Hepatic stellate cell (primary cell): ENCODE measurements around the gene DEK.
"Not testable (repeated sequence)": the region's sequence is repeated elsewhere in the genome, so short reads cannot be mapped to it uniquely, and the experiment has no call there.

Experiments
- DNase-seq: peaks from one replicate; pipeline ENCODE4 v3.0.0; 2011; ENCODE audit warnings: low spot score

The DEK gene

DNA sequence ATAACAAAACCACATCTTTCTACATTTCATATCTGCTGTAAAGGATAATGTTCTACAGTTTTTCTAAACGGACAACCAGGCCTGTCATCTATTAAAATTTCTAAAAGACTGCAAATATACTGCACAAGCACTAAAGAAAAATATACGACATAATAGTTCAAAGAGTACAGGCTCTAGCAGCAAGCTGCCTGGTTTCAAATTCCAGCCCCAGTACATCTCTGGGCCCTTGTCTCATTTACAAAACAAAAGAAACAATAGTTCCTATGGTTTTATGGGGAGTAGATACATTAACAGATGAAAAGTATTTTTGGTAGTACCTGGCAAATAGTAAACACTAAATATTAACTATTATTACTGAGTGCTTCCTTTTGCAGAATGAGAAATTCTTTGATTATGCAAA, 24.1 kb downstream of the DEK start:
- no peak for DNase-seq

DNA sequence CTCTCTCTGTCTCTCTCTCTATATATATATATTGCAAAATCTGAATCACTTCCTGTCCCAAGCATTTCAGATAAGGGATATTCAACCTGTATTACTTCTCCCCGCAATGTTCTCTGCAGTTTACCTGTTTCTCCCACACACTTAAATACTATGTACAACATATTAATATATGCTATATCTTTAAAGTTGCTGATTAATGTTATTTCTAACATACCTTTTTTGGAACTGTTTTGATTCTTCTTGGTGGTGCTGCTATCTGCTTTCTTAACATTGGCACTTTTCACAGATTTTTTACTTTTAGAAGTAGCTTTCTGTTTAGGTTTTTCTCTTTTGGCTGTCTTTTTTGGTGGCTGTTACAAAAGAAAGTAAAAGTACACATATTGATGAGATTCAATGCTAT, 27.2 kb downstream of the DEK start:
- no peak for DNase-seq

DNA sequence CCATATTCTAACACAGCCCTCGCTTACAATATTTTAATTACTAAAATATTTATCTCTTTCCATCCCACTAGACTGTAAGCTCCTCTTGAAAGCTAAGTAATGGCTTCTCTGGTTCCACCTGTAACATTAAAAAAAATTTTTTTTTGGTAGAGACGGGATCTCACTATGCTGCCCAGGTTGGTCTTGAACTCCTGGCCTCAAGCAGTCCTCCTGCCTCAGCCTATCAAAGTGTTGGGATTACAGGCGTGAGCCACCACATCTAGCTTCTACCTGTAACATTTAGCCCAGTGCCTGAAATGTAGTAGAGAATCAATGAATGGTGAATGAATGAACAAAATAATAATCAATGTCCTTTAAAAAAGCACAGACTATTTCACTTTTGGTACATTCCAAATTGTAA, 28.8 kb downstream of the DEK start:
- no peak for DNase-seq

DNA sequence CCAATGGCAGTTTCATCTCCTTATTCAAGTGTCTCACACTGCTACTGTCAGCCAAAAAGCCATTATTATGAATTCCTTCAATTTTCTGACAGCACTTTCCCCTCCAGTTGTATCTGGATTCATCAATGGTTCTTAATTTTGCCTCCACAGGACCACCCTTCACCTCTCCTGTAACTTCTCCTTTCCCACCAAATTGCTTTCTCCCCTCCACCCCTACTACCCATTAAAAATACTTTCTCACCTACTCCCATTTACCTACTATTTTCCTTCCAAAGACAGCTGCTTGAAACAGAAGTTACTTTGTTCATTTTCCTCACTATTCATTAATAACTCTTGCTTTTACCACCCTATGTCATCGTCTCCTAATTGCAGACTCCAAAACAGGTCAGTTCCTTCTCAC, 29.8 kb downstream of the DEK start:
- DNase-seq, result no peak

DNA sequence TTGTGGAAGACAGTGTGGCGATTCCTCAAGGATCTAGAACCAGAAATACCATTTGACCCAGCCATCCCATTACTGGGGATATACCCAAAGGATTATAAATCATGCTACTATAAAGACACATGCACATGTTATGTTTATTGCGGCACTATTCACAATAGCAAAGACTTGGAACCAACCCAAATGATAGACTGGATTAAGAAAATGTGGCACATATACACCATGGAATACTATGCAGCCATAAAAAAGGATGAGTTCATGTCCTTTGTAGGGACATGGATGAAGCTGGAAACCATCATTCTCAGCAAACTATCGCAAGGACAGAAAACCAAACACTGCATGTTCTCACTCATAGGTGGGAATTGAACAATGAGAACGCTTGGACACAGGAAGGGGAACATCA, 30.6 kb downstream of the DEK start:
- DNase-seq, result not testable (repeated sequence)

DNA sequence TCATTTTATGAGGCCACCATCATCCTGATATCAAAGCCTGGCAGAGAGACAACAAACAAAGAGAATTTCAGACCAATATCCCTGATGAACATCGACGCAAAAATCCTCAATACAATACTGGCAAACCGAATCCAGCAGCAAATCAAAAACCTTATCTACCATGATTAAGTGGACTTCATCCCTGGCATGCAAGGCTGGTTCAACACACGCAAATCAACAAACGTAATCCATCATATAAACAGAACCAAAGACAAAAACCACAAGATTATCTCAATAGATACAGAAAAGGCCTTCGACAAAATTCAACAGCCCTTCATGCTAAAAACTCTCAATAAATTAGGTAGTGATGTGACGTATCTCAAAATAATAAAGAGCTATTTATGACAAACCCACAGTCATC, 32.5 kb downstream of the DEK start:
- not testable (repeated sequence) for DNase-seq

DNA sequence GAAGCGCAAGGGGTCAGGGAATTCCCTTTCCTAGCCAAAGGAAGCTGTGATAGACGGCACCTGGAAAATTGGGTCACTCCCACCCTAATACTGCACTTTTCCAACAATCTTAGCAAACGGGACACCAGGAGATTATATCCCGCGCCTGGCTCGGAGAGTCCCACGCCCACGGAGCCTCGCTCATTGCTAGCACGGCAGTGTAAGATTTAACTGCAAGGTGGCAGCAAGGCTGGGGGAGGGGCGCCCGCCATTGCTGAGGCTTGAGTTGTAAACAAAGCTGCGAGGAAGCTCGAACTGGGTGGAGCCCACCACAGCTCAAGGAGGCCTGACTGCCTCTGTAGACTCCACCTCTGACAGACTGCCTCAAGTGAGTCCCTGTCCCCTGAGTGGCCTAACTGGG, 35.7 kb downstream of the DEK start:
- DNase-seq, result not testable (repeated sequence)

DNA sequence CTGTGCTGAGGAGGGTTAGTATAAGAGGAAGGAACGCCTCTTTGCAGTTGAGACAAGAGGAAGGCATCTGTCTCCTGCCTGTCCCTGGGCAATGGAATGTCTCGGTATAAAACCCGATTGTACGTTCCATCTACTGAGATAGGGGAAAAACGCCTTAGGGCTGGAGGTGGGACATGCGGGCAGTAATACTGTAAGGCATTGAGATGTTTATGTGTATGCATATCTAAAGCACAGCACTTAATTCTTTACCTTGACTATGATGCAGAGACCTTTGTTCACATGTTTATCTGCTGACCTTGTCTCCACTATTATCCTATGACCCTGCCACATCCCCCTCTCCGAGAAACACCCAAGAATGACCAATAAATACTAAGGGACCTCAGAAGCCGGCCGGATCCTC, 37.2 kb downstream of the DEK start:
- DNase-seq, result not testable (repeated sequence)

DNA sequence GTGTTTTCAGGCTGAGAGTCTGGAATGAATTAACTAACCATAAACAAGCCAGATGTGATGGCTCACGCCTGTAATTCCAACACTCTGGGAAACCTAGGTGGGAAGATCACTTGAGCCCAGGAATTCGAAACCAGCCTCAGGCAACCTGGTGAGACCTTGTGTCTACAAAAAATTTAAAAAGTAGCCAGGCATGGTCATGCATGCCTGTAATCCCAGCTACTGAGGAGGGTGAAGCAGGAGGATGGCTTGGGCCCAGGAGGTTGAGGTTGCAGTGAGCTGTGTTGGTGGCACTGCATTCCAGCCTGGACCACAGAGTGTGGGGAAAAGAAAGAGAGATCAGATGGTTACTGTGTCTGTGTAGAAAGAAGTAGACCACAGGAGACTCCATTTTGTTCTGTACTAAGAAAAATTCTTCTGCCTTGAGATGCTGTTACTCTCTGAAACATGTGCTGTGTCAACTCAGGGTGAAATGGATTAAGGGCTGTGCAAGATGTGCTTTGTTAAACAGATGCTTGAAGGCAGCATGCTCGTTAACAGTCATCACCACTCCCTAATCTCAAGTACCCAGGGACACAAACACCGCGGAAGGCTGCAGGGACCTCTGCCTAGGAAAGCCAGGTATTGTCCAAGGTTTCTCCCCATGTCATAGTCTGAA, 37.8 kb downstream of the DEK start:
- DNase-seq, result not testable (repeated sequence)

DNA sequence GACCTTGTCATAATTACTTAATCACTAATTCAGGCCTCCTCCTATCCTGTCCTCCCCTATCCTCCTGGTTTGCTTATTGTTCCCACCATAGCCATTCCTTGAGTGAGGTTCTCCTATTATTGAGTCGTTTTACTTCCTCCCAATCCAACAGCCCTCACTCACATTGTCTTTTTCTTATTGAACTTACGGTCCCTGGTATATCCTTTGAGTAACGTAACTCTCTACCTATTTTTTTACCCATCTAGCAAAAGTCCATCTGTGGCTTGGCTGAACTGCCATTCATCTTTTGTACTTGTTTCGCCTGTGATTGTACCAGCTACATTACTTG, 43.1 kb downstream of the DEK start:
- DNase-seq, result no peak

DNA sequence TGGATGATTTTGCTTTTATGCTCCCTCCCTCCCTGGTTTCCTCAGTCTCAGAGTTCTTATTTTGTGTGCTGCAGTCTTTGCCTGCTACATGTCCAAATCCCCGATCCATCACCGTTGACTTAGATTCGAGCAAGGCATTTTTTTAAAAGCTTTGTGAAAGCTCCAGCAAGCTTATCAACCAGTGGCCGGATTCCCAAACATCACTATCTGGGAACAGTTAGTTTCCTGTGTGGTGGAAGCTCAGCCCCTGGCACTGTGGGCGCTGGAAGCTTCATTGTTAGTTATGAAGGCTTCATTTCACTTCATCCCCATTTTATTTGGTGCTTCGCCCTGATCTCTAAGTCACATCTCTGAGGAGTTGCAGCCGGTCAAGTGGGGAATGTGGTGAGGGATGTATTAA, 44.7 kb downstream of the DEK start:
- DNase-seq, result no peak

DNA sequence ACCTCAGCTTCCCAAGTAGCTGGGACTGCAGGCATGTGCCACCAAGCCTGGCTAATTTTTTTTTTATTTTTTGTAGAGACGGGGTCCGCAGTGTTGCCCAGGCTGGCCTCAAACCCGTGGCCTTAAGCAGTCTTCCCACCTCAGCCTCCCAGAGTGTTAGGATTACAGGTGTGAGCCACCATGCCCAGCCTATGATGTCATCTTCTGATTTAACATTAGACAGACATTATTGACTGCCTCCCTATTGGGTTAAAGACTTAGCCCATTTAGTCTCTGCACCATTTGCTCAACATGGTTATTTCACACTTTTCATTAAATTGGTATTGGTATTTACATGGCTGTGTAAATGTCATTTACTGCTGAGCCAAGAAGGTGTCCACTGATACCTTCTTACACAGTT, 46.1 kb downstream of the DEK start:
- no peak for DNase-seq

DNA sequence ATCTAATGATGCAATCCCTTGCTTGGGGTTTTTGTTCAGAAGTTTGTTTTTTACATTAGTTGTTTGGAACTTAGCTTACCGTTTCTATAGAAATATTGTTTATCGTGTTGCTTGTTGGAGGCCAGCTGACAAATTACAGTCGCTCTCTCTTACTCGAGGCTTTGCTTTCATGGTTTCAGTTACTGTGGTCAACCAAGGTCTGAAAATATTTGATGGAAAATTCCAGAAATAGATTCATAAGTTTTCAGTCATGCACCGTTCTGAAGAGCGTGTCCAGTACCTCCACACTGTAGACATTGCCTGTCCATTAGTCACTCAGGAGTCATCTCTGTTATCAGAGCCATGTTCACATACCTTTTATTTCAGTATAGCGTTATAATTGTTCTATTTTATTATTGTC, 47.9 kb downstream of the DEK start:
- peak; percentile 78 for DNase-seq

DNA sequence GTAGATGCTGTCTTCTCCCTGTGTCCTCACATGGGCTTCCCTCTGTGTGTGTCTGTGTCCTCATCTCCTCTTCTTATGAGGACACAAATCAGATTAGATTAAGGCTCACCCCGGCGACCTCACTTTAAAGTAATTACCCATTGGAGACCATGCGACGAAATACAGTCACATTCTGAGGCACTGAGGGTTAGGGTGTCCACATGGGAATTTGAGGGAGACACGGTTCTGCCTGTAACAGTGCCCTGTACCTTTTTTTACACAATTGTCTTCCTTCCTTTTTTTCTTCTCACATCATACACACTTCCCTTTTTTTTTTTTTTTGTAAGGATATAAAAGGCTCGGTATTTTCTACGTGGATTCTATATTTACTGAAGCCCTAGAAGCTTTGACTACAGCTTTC, 48.9 kb downstream of the DEK start:
- no peak for DNase-seq

DNA sequence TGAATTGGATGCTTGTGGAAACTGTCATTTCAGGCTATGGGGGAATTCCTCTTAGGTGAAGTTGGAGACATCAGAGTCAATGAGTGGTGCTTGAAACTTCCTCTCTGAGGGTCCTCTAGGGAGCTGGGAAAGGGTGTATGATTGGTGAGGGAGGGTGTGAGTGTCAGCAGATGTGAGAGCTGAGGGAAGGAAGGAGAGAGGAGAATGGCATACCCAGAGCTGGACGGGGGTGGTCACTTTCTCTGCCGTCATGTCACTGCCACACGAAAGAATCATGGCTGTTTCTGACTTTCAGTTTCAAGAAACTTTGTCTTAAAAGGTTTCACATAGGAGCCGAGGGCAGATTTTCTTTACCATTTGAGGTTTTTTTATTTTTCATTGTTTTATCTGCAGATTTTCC, 50.3 kb downstream of the DEK start:
- DNase-seq, result no peak

DNA sequence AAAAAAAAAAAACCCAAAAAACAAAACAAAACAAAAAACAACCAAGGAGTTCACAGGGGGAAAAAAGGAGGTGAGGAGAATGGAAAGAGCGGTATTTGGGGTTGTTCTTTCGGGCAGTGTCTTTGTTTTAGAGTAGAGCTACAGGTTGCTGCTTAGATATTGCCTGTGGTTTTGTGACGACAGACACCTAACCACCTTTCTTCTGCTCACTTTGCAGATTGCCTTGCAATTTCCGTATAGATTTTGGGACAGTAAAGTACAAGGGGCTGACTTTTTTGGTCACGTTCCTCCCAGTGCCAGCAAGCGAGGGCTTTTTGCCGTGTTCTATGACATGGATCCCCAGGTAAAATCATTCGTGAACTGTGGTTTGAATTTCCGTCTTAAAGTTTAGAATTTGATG, 50.9 kb downstream of the DEK start:
- DNase-seq, result no peak

DNA sequence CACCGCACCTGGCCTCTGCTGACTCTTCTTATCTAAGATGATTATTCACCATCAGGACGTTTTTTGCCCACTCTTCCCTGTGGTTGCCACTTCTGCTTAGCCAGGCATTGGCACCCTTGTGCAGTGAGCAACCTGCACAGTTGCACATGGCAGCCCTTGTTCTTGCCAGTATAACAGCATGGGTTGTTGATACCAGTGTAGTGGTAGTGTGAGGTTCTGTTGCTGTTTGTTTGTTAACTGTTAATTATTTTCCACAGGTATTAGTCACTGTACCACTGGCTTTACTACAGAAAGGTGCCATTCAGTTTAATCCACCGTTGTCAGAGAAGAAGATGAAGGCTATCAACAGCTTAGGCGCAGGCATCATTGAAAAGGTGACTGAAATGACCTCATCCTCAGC, 52.1 kb downstream of the DEK start:
- DNase-seq, result no peak

DNA sequence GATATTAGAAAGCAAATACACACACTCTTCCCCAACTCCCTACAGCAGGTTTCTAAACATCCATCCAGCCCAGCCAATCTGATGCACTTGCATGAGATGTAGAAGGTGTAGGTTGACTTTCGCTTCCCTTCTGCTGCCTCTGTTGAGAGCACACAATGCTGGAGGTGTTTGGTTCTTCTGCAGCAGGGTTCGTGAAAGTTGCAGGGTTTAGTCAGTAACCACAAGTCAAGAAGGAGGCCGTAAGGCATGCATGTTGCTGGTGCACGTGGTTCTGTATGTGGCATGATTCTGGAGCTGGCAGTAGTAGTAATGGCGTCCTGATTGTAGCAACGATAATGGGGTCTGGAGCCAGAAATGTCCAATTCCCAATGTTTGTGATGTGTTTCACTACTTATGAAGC, 53.0 kb downstream of the DEK start:
- DNase-seq, result no peak

DNA sequence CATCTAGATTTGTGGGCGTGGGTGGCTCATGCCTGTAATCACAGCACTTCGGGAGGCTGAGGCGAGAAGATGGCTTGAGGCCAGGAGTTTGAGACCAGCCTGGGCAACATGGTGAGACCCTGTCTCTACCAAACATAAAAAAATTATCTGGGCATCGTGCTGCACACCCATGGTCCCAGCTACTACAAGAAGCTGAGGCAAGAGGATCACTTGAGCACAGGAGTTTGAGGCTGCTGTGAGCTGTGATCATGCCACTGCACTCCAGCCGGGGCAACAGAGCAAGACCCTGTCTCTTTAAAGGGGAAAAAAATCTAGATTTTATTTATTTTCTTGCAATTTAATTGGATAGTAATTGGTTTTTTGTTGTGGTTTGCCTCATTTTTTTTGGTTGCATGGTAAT, 53.6 kb downstream of the DEK start:
- no peak for DNase-seq

DNA sequence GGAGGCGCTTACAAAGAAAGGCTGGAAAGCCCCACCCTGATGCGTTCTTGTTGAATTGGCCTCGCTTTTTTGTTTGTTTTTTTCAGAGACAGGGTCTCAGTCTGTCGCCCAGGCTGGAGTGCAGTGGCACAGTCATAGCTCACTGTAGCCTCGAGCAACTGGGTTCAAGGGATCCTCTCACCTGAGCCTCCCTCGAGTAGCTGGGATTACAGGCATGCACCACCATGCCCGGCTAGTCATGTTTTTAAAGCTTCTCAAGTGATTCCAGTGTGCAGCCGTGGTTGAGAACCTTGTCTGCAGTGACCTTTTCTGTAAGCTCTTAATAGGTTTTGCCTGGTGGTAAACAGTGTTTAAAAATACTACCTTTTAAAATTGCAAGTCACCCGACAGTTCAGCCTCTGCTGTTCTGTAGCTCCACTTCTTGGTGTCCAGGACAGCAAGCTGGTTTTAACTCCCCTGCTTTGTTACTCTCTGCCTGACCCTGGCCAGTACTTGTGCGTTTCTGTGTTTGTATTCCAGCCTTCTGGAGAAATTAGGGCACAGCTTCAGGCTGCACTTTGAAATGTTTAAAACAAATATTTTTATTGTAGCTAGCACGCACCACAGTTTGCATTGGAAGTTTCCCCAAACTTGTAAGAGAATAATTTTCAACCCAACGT, 54.7 kb downstream of the DEK start:
- DNase-seq, result no peak

DNA sequence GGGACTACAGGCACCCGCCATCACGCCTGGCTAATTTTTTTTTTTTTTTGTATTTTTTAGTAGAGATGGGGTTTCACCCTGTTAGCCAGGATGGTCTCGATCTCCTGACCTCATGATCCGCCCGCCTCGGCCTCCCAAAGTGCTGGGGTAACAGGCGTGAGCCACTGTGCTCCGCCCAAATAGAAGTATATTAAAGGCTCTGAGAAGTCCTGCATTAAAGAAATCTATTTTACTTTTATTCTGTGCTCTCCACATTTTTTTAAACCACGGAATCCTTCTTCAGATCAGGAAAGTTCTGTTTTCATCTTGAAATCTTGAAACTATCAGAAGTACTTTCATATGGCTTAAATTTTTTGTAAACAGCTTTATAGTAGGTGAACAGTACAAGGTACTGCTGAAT, 55.6 kb downstream of the DEK start:
- not testable (repeated sequence) for DNase-seq

DNA sequence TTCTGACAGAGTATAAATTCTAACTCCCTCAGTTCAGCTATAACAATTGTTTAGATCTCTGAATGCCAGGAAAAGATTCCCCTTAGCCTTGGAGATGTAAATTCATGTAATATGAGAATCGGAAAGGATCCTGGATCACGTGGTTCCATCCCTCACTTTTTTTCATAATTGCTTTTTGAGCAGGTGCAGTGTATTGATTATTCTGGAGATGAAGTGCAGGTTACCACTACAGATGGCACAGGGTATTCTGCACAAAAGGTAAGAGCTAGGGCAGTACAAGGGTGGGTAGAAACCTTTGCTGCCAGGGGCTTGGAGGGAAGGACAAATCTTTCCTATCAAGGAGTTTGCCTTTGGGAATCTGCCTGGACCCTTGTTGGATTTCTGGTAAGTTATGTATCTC, 56.4 kb downstream of the DEK start:
- no peak for DNase-seq

DNA sequence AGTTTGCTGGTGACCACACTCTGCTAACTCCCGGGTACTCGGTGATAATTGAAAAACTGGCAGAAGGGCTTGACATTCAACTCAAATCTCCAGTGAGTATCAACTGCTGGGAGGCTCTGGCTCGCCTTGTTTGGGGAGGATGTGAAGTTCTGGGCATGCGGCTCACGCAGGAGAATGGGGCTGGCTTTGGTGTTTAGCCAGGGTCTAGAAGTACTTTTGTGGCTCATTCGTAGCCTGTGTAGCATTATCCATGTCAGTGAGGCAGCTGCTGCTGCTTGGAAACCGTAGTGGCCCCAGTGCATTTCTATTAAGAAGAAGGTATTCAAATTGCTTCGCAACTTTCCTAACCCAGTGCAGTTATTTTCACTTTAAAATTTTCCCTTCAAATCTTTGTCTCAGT, 56.9 kb downstream of the DEK start:
- no peak for DNase-seq

DNA sequence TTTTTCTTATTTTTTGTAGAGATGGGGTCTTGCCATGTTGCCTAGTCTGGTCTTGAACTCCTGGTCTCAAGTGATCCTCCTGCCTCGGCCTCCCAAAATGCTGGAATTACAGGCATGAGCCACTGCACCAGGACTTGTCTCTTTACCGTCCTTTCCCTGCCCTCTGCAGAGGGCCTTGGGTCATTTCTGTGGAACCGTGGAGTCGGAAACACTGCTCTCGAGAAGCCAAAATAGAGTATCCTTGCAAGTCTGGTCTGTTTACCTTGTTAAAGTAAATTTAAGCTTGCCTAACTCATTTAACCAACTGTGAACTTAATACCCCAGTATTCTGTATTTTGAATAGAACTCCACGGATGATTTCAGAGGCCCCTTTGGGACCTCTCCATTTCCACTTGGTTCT, 57.7 kb downstream of the DEK start:
- no peak for DNase-seq

DNA sequence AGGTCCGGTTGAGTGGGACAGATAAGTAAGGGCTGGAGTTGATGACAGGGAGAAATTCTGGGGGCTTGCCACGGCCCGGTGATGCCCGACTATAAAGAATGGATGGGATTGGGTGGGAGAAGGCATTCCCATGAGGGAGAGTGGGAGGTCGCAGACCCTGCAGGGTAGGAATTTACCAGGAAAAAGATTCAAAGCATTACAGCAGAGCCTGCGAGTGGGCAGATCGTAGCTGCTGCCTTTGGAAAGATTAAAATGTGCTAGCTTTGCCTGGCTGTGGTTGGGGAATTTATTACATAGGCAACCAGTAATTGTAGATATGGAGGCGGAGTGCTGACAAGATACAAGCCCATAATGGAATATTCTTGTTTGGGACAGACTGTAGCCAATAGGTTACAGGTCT, 59.6 kb downstream of the DEK start:
- no peak for DNase-seq
